ENCODE measurements around the gene ABCB4.
A peak's percentile ranks its signal among the peaks of the same experiment; 100 is the strongest.
"Not testable (repeated sequence)": the region's sequence is repeated elsewhere in the genome, so short reads cannot be mapped to it uniquely, and the experiment has no call there.

DNA sequence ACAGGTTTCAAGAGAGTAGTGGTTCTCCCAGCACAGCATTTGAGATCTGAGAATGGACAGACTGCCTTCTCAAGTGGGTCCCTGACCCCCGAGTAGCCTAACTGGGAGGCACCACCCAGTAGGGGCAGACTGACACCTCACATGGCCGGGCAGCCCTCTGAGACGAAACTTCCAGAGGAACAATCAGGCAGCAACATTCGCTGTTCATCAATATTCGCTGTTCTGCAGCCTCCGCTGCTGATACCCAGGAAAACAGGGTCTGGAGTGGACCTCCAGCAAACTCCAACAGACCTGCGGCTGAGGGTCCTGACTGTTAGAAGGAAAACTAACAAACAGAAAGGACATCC, 10.0 kb downstream of the ABCB4 start:
- TF ChIP-seq, protein P1, sequence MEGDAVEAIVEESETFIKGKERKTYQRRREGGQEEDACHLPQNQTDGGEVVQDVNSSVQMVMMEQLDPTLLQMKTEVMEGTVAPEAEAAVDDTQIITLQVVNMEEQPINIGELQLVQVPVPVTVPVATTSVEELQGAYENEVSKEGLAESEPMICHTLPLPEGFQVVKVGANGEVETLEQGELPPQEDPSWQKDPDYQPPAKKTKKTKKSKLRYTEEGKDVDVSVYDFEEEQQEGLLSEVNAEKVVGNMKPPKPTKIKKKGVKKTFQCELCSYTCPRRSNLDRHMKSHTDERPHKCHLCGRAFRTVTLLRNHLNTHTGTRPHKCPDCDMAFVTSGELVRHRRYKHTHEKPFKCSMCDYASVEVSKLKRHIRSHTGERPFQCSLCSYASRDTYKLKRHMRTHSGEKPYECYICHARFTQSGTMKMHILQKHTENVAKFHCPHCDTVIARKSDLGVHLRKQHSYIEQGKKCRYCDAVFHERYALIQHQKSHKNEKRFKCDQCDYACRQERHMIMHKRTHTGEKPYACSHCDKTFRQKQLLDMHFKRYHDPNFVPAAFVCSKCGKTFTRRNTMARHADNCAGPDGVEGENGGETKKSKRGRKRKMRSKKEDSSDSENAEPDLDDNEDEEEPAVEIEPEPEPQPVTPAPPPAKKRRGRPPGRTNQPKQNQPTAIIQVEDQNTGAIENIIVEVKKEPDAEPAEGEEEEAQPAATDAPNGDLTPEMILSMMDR (IDR thresholded peaks at IDR 0.05): peak in 1 of 6 experiments; percentile 3
- TF ChIP-seq POLR2A (IDR thresholded peaks at IDR 0.05): not testable (repeated sequence)

Data from upper lobe of left lung (tissue), 4 donors.